Spleen (tissue), 7 donors: ENCODE measurements around the gene RASEF.

Experiments used
- CTCF ChIP-seq, 11 experiments: fragments of 200-600 bp in 7 of 11; fragments of 450-650 bp in 4 of 11; sonication (generic) in 4 of 11; IDR thresholded peaks in 8 of 11; conservative IDR thresholded peaks in 3 of 11; 1 replicate in 7 of 11; 2 replicates in 4 of 11; pipeline versions ENCODE4 v1.4.0 to v1.8.0; 2016 to 2021; ENCODE audit warnings: antibody characterized with exemption in 11 of 11, inconsistent platforms in 4 of 11, mild to moderate bottlenecking in 1 of 11
- POLR2A ChIP-seq, 3 donors: fragments of 450-650 bp; IDR thresholded peaks; one replicate each; pipeline ENCODE4 v1.5.1; 2017; ENCODE audit warnings: antibody characterized with exemption in 3 of 3, mild to moderate bottlenecking in 1 of 3
- donor health status: DM: no; HTN: no; CAD: no; lungs with moderate emphysema.
- donor health status: DM: no; HTN: no; CAD: no.
- donor health status: DM: no; HTN: no; CAD: no.

- no peak for TF ChIP-seq CTCF (IDR thresholded peaks at IDR 0.05 in 8 of 11, conservative IDR thresholded peaks at IDR 0.05 in 3 of 11)
- no peak for TF ChIP-seq POLR2A (IDR thresholded peaks at IDR 0.05)
Observed at GRCh38 chr9:82968816-82969215, 94.1 kb downstream of the RASEF start.
